Transverse colon (tissue), 1 donor: ENCODE measurements around the gene TMEM238L.

Experiments
- EP300 ChIP-seq: sonication (generic); formaldehyde crosslinking; IDR thresholded peaks from one replicate; pipeline ENCODE4 v1.6.1; 2017; ENCODE audit warnings: antibody characterized with exemption, low read depth
- POLR2A ChIP-seq: fragments of 450-650 bp; IDR thresholded peaks from one replicate; pipeline ENCODE4 v1.6.1; 2016; ENCODE audit warnings: antibody characterized with exemption, mild to moderate bottlenecking, moderate library complexity

DNA sequence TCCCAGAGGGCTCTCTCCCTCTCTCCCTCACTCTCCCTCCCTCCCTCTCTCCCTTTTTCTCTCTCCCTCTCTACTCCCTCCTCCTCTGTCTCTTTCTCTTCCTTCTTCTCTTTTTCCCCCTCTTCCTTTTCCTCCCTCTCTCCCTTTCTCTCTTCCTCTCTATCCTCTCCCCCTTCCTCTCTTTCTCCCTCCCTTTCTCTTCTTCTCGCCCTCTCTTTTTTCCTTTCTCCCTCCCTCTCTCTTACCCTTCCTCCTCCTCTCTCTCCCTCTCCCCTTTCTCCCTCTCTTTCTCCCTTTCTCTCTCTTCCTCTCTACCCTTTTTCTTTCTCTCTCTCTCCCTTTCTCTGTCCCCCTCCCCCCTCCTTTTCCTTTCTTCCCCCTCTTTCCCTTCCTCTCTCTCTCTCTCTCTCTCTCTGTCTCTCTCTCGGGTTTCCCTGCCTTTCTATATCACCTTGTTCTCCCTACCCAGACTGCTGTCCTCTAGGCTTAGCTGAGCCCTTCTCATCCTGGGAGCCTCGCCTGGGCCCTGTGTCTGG is 48.2 kb downstream of the TMEM238L start:
- TF ChIP-seq EP300 = no peak
- no peak for TF ChIP-seq POLR2A
